NOMO-1 treated with dmso at 0.1 percent for 144 hours (cell line): ENCODE results near the gene MAD1L1.

Experiments used
- DNase-seq: peaks from one replicate; lab custom pipeline; 2025; ENCODE audit not compliant: unreplicated experiment; lab: John Stamatoyannopoulos, UW

The MAD1L1 gene

DNA sequence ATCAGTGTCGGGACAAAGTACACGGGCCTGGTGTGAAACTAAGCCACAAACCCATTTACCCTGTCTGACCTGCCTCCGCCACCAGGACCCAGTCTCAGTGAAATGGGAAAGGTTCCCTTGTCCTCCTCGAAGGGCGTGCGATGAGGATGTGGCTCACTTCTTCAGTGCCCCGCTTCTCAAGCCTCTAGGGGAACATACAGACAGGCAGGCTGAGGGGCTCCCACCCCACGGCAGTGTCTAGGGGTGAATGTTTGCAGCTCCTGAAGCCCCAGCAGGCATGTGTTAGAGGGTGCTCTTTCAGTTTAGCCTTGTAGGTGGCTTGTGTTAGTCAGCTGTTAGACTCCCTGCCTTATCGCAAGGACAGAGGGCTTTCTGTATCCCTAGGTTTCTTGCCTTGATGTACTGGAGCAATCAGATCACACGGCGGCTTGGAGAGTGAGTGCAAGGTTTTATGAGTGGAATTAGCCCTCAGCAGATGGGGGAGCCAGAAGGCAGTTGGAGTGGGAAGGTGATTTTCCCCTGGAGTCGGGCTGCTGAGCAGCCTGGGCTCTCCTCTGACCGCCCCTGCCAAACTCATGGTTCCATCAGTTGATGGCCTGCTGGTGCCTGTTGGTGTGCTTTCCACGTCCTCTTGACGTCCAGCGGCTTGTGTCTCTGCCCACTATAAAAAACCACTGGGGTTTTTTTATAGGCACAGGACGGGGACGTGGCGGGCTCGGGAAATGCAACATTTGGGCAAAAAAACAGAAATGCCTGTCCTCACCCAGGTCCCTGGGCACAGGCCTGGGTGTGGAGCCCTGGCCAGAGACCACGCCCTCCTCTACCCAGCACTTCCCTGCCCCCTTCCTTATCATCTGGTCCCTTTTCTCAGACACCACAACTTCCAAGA, 10.0 kb upstream of the MAD1L1 start:
- DNase-seq, result peak; percentile 30

DNA sequence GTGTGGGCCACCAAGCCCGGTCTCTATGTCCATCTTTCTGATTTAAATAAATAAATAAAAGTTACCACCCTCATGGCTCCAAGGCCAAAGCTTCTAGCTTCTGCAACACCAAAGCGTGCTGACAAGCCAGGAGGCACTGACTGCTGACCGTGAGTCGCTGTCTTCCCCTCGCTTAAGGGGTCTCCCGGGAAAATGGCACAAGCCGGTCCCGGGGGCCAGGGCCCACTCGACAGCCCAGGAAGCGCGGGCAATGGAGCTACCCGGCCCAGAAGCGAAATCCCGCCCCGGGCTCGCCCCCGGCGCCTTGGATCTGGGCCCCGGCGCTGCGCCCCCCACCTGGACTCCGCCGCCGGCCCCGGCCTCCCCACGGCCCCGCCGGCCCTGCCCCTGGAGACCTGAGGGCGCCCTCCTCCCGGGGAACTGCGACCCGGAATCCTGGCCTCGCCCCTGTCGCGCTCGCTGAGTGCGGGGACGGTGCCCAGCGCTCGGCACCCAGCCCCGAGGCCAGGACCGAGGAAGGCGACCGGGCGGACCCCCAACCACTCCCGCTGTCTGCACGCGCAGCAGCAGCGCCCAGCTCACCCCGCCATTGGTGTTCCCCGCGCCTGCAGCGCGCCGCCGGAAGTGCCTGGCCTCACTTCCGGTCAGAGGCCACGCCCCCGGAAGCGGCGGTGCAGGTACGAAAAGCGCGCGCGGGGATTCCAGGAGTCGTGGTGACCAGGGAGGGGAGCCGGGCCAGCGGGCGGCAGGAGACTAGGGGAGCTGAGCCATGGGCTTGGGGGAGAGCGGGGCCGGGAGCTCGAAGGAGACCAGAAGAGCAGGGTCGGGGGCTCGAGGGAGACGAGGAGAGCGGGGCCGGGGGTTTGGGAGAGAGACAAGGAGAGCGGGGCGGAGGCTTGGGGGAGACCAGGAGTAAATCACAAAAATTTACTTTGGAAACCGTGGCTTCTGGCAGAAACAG, 9.1 kb upstream of the MAD1L1 start, which contains the start of the genes MRM2 and NUDT1:
Gene MRM2 (minus strand): TSS at position 626 of the 961 bp plus-strand sequence. CDS start 36 bp downstream, at position 590.
Gene NUDT1 (plus strand): TSS at position 647 of the 961 bp plus-strand sequence. CDS start 2,349 bp downstream, outside the sequence.
- DNase-seq, result peak; percentile 53

DNA sequence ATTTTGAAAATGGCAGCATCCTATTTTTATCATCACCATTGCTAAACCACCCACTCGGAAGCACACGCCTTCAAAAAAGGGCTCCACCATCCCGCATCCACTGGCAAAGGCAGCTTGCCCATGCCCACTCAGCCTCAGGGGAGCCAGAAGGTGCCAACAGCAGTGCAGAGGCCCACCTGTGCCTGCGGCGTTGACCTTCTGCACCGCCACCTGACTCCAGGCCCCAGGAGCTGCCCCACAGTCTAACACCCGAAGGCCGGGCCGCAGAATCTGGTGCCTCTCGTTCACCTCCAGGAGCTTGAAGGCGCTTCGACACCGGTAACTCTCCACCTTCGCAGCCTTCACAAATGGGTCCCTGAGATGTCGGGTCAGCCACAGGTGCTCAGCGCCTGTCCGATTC, 6.5 kb upstream of the MAD1L1 start:
- no peak for DNase-seq

DNA sequence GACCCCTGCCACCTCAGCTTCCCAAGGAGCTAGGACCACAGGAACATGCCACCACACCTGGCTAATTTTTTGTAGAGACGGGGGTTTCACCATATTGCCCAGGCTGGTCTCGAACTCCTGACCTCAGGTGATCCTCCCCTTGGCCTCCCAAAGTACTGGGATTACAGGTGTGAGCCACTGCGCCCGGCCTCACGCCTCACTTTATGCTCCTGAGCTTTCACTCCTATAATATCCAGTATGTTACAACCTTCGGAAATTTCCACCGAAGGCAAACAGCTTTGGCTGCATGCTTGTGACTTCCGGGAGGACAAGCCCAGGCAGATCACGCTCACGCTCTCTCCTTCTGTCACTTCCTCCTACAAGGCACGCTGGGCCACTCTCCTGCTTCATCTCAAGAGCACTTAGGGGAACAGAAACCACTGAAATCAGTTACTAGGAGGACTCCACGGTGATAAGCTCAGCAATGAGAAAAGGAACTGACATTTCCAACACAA, 4.4 kb upstream of the MAD1L1 start:
- DNase-seq, result peak; percentile 97

DNA sequence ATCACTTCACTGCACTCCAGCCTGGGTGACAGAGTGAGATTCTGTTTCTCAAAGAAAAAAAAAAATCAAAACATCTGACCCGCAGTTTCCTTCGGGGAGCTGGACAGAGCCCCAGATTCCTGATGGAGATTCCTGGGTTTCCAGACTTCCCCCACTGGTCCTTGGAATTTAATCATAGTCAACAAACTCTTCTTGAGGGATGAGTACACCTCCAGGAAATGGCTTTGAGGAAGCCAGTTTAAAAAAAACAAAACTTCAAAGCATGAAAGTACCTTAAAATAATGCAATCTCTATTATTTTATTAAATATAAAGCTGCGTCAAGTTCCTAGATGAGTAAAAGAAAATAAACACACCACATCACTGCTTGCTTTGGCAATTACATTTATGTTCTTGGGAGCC, 1.2 kb upstream of the MAD1L1 start:
- DNase-seq, result no peak

DNA sequence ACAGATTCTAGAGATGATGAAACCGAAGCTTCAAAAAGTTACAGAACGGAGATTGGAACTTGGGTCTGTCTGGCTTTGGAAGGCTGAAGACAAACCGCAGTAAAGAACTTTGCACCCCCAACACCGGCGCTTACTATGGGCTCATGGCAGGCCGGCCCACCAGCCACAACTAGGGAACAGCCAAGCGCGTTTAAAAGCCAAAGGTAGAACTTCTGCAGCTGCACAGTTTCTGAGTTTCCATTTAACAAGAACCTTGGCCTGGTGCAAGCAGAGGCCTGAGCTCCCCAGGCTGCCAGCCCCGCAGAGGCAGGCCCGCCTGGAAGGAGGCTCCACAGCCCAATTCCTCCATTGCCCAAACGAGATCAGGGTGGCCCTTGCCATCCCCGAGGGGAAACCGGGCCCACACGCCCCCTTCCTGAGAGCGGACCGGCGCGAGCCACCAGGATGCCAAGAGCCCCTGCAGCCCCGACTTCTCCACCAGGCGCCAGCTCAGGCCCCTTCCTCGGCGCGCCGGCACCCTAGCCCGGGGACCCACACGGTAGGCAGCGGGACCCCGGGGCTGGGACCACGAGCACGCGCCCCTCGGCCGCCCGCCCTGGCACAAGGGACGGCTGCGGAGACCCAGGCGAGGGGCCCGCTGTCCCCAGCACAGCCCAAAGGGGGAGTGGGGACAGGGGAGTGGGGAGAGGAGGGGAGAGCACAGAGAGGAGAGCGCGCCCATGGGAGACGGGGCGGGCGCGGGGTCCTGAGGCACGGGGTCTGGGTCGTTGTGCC, 566 bp downstream of the MAD1L1 start:
- DNase-seq, result no peak

DNA sequence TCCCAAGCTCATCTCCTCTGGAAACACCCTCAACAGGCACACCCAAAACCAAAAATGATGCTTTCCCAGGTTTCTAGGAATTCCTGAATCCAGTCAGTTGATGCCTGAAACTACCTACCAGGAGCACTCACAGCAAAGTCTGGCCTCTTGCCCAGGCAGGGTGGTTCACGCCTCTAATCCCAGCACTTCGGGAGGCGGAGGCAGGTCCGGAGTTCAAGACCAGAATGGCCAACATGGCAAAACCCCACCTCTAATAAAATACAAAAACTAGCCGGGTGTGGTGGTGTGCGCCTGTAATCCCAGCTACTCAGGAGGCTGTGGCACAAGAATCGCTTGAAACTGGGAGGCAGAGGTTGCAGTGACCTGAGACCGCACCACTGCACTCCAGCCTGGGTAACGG, 1.9 kb downstream of the MAD1L1 start:
- DNase-seq, result no peak

DNA sequence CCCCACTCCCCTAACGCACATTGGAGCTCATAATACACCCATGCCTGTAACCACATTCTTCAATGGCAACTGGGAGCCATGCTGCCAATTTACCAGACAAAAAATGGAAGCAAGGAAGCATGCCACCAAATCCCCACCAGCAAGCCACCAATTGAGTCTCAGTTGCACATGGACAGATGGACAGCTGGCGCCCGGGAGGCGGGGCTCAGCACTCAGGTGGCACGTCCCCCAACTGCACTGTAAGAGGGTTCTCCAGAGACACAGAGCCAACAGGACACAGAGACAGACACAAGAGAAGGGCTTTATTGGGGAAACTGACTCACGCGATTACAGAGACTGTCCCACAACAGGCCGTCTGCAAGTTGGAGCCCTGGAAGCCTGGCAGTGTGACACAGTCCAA, 2.5 kb downstream of the MAD1L1 start:
- no peak for DNase-seq

DNA sequence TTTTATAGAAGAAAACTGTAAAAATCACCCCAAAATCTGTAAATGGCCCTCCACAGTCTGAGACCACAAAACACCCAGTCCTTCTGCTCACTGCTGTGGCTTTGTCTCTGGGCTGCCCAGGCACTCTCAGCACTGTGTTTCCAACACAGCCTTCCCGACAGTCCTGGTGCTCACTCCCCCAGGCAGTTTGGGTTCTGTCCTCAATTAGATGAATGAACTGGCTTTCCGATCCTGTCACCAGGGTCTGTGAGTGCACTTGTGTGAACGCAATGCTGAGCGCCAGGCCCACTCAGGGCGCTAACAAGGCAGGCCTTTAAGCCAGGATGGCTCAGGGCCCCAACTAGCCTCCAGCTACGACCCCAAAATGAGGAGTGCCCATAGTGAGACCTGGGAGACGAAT, 3.3 kb downstream of the MAD1L1 start:
- DNase-seq, result no peak

DNA sequence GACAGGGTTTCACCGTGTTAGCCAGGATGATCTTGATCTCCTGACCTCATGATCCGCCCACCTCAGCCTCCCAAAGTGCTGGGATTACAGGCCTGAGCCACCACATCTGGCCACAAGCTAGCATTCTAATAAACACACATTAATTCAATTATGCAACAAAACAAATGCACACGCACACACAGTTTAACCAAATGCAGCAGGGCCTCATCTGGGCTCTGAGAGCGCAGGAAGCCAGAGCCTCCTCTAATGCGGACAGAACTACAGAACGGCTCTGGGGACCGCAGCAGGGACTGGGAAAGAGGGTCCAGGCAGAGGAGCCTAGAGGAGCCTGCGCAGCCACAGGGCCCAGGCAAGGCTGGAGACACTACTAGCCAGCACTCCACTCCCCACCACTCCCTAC, 3.8 kb downstream of the MAD1L1 start:
- DNase-seq, result no peak

DNA sequence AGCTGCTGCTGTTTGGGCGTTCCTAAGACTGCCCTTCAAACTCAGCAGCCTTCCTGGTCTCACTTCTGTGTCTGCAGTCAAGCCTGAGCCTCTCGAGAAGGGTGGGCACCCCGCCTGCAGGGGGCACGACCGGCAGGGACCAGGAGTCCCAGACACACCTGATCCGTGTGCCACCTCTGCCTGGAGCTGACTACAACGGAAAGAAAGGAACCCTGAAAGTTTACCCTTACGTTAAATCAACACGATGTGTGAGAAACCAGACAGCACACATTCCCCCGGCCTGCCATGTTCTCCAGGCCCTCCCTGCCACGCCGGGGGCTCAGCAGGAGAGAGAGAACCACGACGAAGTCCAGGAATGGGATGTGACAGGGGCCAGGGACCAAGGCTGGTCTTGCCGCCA, 5.0 kb downstream of the MAD1L1 start:
- no peak for DNase-seq

DNA sequence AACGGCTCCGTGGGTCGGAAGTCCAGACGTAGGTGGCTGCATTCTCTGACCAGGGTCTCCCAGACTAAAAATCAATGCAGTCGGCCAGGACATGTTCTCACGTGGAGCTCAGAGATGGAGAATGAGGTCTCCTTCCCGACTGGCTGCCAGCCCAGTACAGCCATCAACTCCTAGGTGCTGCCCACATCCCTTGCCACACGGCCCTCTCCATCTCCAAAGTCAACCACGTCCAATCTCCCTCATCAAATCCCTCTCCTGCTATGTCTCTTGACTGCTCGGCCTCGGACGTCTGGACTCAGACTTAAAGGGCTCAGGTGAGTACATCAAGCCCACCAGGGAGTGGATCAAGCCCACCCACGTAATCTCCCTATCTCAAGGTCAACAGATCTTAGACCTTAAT, 6.9 kb downstream of the MAD1L1 start:
- no peak for DNase-seq

DNA sequence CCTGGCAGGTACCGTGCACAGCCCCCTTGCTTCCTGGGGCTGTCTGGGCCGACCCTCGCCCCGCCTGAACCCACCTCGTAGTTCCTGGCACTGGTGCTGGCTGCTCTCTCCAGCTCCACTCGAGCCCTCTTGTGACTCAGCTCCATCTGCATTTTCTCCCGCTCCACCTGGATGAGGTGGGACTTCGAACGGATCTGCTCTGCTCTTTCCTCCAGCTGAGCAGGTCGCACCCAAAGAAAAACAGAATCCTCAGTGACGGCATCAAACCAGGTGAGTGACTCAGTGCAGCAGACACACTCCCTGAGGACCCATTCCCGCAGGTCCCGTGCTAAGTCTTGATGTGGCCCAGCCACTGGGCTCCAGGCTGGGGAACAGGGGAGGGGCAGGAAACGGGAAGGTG, 7.4 kb downstream of the MAD1L1 start:
- no peak for DNase-seq

DNA sequence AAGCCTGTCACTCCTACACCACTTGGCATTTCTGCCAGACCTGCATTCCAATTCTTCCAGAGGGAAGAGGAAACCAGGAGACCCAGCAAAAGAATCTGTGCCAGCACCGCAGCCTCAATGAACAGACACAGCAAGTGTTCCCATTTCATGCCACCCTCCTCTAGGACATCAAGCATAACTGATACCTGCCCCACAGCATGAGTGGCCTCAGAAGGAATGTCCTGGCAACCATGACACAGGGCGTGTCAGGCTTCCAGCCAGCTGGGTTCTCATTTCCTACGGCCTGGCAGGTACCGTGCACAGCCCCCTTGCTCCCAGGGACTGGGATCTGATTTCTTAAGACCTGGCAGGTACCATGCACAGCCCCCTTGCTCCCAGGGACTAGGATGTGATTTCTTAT, 7.8 kb downstream of the MAD1L1 start:
- no peak for DNase-seq

DNA sequence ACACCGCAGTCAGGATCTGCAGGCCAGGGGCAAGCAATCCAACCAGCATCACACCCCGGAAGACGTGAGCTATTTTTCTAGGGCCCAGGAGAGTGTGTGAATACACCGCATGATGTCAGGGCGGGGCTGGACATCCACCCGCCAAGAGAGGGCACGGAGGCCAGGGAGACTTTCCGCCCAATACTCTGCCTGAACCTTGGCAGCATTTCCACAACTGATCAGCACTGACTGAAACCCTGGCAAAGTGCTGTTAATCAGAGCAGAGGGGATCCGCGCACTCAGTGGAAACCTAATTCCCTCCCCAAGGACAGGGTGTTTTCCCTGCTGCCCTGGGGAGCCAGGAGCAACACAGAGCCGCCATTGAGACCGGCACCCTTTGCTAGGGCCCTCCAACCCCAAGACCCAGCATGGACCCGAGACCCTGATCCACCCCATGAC, 8.2 kb downstream of the MAD1L1 start:
- DNase-seq, result no peak

DNA sequence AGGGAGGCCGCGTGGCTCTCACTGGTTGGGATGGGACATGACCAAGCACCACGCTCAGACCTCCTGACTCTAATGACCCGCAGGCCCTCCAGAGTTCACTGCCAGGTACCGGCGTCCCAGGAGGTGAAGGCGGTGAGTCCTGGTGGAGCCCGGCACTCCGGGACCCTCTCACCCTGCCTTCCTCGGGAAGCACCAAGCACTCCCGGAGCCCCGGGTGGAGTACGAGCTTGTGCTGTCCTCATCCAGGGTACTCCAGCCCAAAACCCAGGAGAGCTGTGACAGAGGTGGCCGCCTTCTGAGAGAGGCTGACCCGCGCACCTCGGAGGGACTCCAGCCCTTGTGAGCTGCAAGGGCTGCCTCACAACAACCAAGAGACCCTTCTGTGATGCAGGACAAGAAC, 9.4 kb downstream of the MAD1L1 start:
- DNase-seq, result no peak

DNA sequence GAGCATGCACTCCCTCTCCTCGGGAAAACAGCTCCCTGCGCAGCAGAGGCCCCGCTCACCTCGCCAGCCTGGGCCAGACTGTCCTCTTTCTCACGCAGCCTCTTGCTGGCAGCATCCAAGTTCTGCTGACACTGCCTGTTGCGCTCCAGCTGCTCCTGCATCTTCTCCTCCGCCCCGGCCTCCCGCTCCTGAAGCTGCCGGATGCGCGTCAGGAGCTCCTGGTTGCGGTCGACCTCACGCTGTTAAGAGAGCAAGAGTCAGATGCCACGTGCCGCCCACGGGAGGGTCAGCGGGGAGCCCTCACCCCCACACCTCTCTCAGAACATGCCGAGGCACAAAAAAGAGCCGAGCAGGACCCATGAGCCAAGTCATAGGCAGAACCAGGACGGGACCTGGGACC, 10.2 kb downstream of the MAD1L1 start:
- DNase-seq, result no peak

DNA sequence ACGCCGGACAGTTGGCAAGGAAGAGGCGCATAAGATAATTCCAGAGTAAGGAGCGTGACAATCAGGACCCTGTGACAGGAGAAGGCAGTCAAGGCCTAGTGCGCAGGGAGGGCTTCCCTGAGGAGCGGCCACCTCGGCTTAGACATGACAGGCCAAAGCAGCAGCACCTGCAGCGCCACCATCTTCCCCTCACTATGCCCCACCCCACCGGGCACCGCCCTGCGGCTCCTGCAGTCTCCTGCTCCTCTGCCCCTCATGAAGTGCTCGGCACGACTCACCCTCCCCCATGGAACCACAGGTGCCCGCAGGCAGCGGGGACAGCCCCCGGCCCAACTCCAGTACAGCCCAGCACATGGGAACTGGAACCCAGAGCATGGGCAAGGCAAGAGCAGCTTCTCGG, 11.8 kb downstream of the MAD1L1 start:
- no peak for DNase-seq

DNA sequence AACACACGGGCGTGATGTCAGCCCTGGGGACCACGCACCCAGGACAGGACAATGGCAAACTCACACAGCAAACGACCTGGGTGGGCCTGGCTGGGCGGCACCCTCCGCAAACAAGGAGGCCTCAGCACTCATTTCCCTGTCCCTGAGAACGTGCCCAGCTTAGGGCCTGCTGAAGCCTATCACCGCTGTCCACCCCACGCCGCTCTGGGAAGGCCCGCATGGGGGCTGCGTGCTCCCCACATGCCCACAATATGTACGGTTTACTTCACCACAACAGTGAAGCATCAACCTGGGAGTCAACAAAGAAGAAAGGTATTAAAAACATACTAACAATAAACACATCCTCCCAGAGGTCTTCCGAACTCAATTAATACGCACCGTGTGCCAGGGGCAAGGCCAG, 12.2 kb downstream of the MAD1L1 start:
- no peak for DNase-seq

DNA sequence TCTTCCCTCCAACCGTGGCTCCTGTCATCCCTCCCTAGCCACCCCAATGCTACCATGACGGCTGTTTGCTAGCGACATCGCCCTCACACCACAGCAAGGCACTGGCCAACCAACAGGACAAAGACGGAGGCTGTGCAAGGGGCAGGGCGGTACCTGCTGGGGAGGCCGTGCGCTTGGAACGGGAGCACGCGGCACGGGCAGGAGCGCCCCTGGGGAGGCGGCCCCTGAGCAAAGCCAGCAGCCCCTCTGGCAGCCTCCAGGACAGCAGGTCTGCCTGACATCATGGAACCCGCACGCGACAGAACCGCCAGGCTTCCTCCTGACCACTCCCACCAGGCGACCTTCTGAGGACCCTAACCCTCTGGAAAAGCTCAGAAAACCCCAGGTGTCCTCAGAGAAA, 12.7 kb downstream of the MAD1L1 start:
- DNase-seq, result no peak

DNA sequence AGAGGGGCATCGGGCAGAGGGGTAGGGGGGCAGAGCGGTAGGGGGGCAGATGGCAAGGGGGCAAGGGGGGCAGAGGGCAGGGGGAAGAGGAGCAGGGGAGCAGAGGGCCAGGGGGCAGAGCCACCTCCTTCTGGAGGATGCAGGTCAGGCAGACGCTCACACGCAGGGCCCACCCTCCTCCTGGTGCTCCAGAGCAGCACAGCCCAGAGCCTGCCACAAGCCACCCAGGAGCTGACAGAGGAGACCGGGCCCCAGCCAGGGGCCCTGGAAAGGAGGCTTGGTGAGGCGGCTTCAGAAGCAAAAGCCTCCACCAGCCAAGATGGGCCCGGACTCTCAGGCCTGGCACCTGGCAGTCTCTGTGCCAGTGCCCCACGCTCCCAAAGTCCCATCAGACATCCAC, 13.1 kb downstream of the MAD1L1 start:
- DNase-seq, result no peak
